K562 (cell line): ENCODE results near the gene RBM19. TPM values are rescaled to one million over a fixed set of nuclear protein-coding genes. Genes with fewer than 3 reads are reported as not detected.

Experiments
- ATAC-seq: fragments of 200-7000 bp; cut with Tn5 transposase; 3 replicates; pipeline ENCODE4 v1.9.1; 2020; ENCODE audit warnings: moderate library complexity
- BruUV-seq: library from RNA; stranded (reverse); fragments of 400-500 nt; replicated peaks from 2 replicates; lab custom pipeline; 2021; lab: Mats Ljungman, UMichigan
- CTCF ChIA-PET: fragments of 300-600 bp; formaldehyde crosslinking; extraction: SDS; loops from one replicate; lab custom pipeline; 2021; ENCODE audit warnings: low intra/inter-chr PET ratio; lab: Yijun Ruan, JAX
- POLR2A ChIA-PET: fragments of 300-600, 350-650 bp; sonication (Branson Sonifier 250); formaldehyde crosslinking; extraction: SDS; loops from one replicate; lab custom pipeline; 2021; ENCODE audit warnings: antibody characterized with exemption, inconsistent platforms; lab: Yijun Ruan, JAX
- DNase-seq, 4 experiments: peaks; one replicate each; pipeline versions ENCODE4 v3.0.0 to v3.0.0-alpha.2; 2011 to 2018; ENCODE audit warnings: low spot score in 3 of 4, mixed read lengths in 3 of 4; ENCODE audit errors: extremely low read depth in 1 of 4
- FAIRE-seq: peaks from 2 replicates; lab custom pipeline; 2011; peaks lifted over from hg19 to GRCh38; lab: Jason Lieb, UNC
- H2AFZ ChIP-seq: 2 replicates; pipeline ENCODE4 v1.6.0; 2011; ENCODE audit warnings: low read depth, low read length, control low read depth, inconsistent platforms
- H3K27ac ChIP-seq: fragments of 200-600 bp; 3 replicates; pipeline ENCODE4 v1.8.0; 2011; ENCODE audit warnings: low read depth, mild to moderate bottlenecking, control low read depth, inconsistent platforms, low read length, moderate library complexity, mixed read lengths; ENCODE audit errors: extremely low read depth
- H3K27me3 ChIP-seq, 2 experiments: fragments of 300-600 bp in 1 of 2; 2 replicates in 1 of 2; 3 replicates in 1 of 2; pipeline versions ENCODE4 v1.6.0 to v1.8.0; 2011; ENCODE audit warnings: inconsistent platforms in 2 of 2, low read length in 2 of 2, mild to moderate bottlenecking in 1 of 2, mixed read lengths in 1 of 2, moderate library complexity in 1 of 2; ENCODE audit not compliant: control insufficient read depth in 2 of 2, insufficient read depth in 2 of 2
- H3K36me3 ChIP-seq: fragments of 300-600 bp; 3 replicates; pipeline ENCODE4 v1.8.0; 2011; ENCODE audit warnings: mild to moderate bottlenecking, low read length, inconsistent platforms; ENCODE audit not compliant: control insufficient read depth, insufficient read depth
- H3K4me1 ChIP-seq, 2 experiments: fragments of 200-600 bp in 1 of 2; replicated peaks in 1 of 2; 2 replicates in 1 of 2; 3 replicates in 1 of 2; pipeline versions ENCODE4 v1.5.1 to v1.8.0; 2011; ENCODE audit warnings: inconsistent platforms in 2 of 2, low read length in 2 of 2, mild to moderate bottlenecking in 1 of 2, mixed read lengths in 1 of 2, moderate library complexity in 1 of 2; ENCODE audit not compliant: control insufficient read depth in 2 of 2, insufficient read depth in 2 of 2
- H3K4me2 ChIP-seq: 2 replicates; pipeline ENCODE4 v1.6.1; 2011; ENCODE audit warnings: low read length, control low read depth, inconsistent platforms, mixed read lengths; ENCODE audit not compliant: insufficient read depth
- H3K4me3 ChIP-seq: fragments of 200-600 bp; sonication (generic), shearing (Covaris generic); 2 replicates; pipeline ENCODE4 v1.5.1; 2016; ENCODE audit warnings: control low read depth, inconsistent platforms
- H3K79me2 ChIP-seq: fragments of 200-600 bp; 3 replicates; pipeline ENCODE4 v1.8.0; 2011; ENCODE audit warnings: low read length, inconsistent platforms; ENCODE audit not compliant: control insufficient read depth, insufficient read depth
- H3K9ac ChIP-seq, 2 experiments: 2 replicates each; pipeline versions ENCODE4 v1.6.0 to v1.6.1; 2011; ENCODE audit warnings: low read depth in 2 of 2, low read length in 2 of 2, control low read depth in 1 of 2, inconsistent platforms in 1 of 2, mild to moderate bottlenecking in 1 of 2, mixed read lengths in 1 of 2; ENCODE audit not compliant: insufficient read depth in 1 of 2
- H3K9me1 ChIP-seq: one replicate; pipeline ENCODE4 v1.6.0; 2011; ENCODE audit warnings: inconsistent platforms, mild to moderate bottlenecking, low read length, moderate library complexity; ENCODE audit not compliant: control insufficient read depth, insufficient read depth
- H3K9me3 ChIP-seq: replicated peaks from 2 replicates; pipeline ENCODE4 v1.5.1; 2011; ENCODE audit warnings: low read depth, low read length, inconsistent platforms; ENCODE audit not compliant: control insufficient read depth, insufficient read depth
- H4K20me1 ChIP-seq: replicated peaks from 2 replicates; pipeline ENCODE4 v1.6.1; 2011; ENCODE audit warnings: low read length, inconsistent platforms, mixed read lengths; ENCODE audit not compliant: control insufficient read depth, insufficient read depth
- EHMT2 ChIP-seq: fragments of 450-650 bp; IDR thresholded peaks from 2 replicates; pipeline ENCODE4 v1.6.1; 2018; ENCODE audit warnings: antibody characterized with exemption
- ETV1 ChIP-seq: fragments of 450-650 bp; conservative IDR thresholded peaks from 2 replicates; pipeline ENCODE4 v1.6.1; 2016; ENCODE audit warnings: missing genetic modification characterization, control low read depth, low read depth, missing compliant biosample characterization
- KDM2B ChIP-seq: fragments of 250-450 bp; sonication (Bioruptor Pico); IDR thresholded peaks from 2 replicates; pipeline ENCODE4 v1.8.0; 2021; ENCODE audit warnings: mild to moderate bottlenecking, moderate library complexity
- POLR2A ChIP-seq: fragments of 450-650 bp; conservative IDR thresholded peaks from 2 replicates; pipeline ENCODE4 v1.6.1; 2016
- XRCC4 ChIP-seq: IDR thresholded peaks from one replicate; pipeline ENCODE4 v1.6.1; 2011; ENCODE audit not compliant: insufficient read depth, insufficient read length; ENCODE audit errors: extremely low read depth
- ZBTB7A ChIP-seq: IDR thresholded peaks from 2 replicates; pipeline ENCODE4 v1.6.1; 2011; ENCODE audit warnings: low read depth, mild to moderate bottlenecking, low read length, moderate library complexity, borderline replicate concordance; ENCODE audit not compliant: control insufficient read depth
- ZNF561 ChIP-seq: fragments of 450-650 bp; formaldehyde crosslinking; conservative IDR thresholded peaks from 2 replicates; pipeline ENCODE4 v1.4.0; 2020; ENCODE audit warnings: mild to moderate bottlenecking, moderate library complexity
- WGBS: fragments of 100-300 bp; shearing (Covaris generic); methylation state at CpG from one replicate; pipeline ENCODE4 v1.1.6; 2016; ENCODE audit warnings: low coverage, mixed read lengths; ENCODE audit not compliant: insufficient coverage; ENCODE audit errors: missing lambda C conversion rate; 5-methylcytosine and 5-hydroxymethylcytosine counted together
- in situ Hi-C: fragments of 300-500 bp; cut with MboI; formaldehyde crosslinking; loops from 4 replicates; pipeline ENCODE4 v1.15.0; 2018; ENCODE audit warnings: inconsistent platforms, mixed read lengths
- intact Hi-C: fragments of 100-400 bp; cut with micrococcal nuclease; formaldehyde crosslinking; loops from 2 replicates; pipeline ENCODE4 v1.14.2; 2022
- polyA plus RNA-seq, 8 experiments: library from polyadenylated mRNA; depleted of rRNA in 4 of 8; stranded (reverse) in 5 of 8; unstranded in 3 of 8; fragments of >200 nt; fragmentation: Nextera tagmentation in 2 of 8; fragmentation: Illumina TruSeq in 1 of 8; extraction: Ambion mirVana in 2 of 8; extraction: Trizol in 1 of 8; gene quantifications; 2 replicates each; pipeline versions ENCODE4 v1.2.1 to v1.2.3, GENCODE V29; 2011 to 2014; ENCODE audit warnings: inconsistent platforms in 1 of 8, missing spikeins in 1 of 8
- total RNA-seq, 7 experiments: library from RNA; depleted of rRNA in 6 of 7; stranded (reverse); fragments of >200 nt in 6 of 7; fragmentation: Illumina TruSeq in 2 of 7; extraction: Trizol in 2 of 7; gene quantifications; 2 replicates each; pipeline versions ENCODE4 v1.2.1 to v1.2.3, GENCODE V29; 2011 to 2021; ENCODE audit warnings: low replicate concordance in 1 of 7

The RBM19 gene
- total and polyA plus RNA-seq, 9 of the 15 experiments (the other 6 are each of a cell fraction or from before 2014, with no cell fraction given): 16.0 to 58.4 (median 37.9) TPM

DNA sequence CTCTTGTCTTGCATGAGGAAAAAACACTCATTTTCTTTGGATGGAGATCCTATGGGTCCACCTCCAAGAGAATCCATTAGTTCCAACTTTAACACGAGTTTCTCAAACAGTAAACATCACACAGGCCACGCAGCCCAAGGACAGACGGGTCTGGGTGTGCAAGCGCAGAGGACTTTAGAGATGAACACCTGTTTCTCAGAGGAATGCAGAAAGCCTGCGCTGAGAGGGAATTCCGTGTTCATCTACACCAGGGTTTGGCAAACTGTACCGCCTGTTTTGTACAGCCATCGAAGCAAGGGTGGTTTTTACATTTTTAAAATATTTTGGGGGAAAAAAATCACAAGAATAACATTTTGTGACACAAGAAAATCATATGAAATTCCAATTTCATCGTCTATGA, 79.4 kb downstream of the RBM19 start (continued):
- TF ChIP-seq ZBTB7A (no peak), XRCC4 (no peak), ZNF561 (CRISPR knock-in tag) (no peak), KDM2B (CRISPR knock-in tag) (no peak), ETV1 (tag) (no peak), POLR2A (no peak)

DNA sequence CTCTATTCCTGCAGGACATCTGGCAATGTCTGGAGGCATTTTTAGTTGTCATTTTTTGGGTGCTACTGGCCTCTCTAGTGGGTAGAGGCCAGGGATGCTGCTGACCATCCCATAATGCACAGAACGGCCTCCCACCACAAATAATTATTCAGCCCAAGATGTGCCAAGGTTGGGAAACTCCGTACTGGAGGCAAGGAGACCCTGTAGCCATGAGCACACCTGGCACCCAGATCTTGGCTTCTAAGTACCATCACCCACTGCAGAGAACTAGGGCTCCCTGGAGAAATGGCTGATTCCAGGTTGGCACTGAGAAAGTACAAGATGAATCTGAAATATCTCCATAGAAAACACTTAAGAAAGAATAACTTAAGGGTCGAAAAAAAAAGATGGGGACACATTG, 81.7 kb downstream of the RBM19 start:
- no peaks in the 10 kb centered on the region for H3K79me2 ChIP-seq
- no peak for TF ChIP-seq EHMT2
- POLR2A ChIA-PET: interaction anchor here (0.6 kb wide), 1 partner anchor 702 kb away, joined by 5 read pairs; no protein-coding TSS in a partner anchor
- in situ Hi-C loops (no loop called here), intact Hi-C loops (no loop called here)
- H3K9me3 ChIP-seq: no peaks in the 10 kb centered on the region
- DNase-seq (no peak), ATAC-seq (no peak), FAIRE-seq (no peak)
- H3K4me3 ChIP-seq: no peak overlapping the region
- H3K4me1 ChIP-seq: no peaks in the 10 kb centered on the region
- no peak overlapping the region for H3K9ac ChIP-seq
- H2AFZ ChIP-seq: no peak overlapping the region
- H3K9me1 ChIP-seq: no peaks in the 10 kb centered on the region
- 73% methylated on average over 3 of the region's 3 CpGs for WGBS
- H3K27me3 ChIP-seq: no peaks in the 10 kb centered on the region
- no TSS peak for BruUV-seq
- peaks cover 7% of the 10 kb centered on the region; the same call in 1 of the 2 replicates for H4K20me1 ChIP-seq
- no peak overlapping the region for H3K27ac ChIP-seq
- H3K4me2 ChIP-seq: no peak overlapping the region
- H3K36me3 ChIP-seq: peaks cover 4% of the 10 kb centered on the region; the same call in 2 of the 3 replicates
- CTCF ChIA-PET: no interaction called here
